NCI-H526 (cell line): Measurements from ENCODE around the gene METTL25.

Experiments
- DNase-seq, 2 experiments: peaks; one replicate each; lab custom pipeline; 2025; lab: John Stamatoyannopoulos, UW

The METTL25 gene

GRCh38 chr12:82407481-82407880 is 49.2 kb downstream of the METTL25 start:
- no peak for DNase-seq

- no peak for DNase-seq
Observed at GRCh38 chr12:82408844-82409243, 50.5 kb downstream of the METTL25 start.

- no peak for DNase-seq
Observed at GRCh38 chr12:82411546-82412230, 53.4 kb downstream of the METTL25 start.

DNA sequence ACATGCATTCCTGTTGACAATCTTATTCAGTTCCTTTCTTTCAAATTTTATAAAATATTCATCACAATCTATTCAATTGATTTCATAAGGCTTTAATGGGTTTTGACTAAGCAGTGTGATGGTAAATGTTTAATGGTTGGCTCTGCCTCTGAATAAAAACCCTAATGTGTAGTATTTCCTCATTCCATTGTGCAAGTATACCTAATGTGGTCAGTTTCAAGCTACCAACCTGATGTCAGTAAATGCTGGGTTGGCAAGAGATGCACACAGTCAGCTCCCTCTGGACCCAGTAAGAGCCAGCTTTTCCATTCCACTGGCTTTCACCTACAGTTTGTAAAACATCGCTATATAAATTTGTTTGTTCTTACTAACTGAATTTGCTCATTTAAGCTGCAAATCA is 53.9 kb downstream of the METTL25 start:
- no peak for DNase-seq

DNA sequence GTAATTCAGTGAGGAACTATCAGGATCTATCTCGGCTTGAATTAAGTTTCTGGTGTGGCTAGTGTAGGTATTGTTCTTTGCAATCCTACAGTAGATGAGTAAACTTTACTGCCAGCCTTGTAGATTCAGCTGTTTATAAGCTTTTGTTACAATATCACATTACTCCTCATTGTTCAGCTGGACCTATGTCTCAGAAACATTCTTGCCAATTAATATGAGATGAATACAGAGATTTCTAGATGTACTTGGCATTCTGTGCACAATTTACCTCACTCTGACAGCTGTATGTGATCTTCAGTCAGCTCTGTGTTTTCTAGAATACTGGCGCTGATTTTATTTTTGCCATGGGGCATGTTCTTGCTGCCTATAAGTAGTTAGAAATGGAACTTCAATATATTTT is 55.7 kb downstream of the METTL25 start:
- no peak for DNase-seq

- no peak for DNase-seq
Observed at GRCh38 chr12:82414926-82415325, 56.6 kb downstream of the METTL25 start.

GRCh38 chr12:82415402-82415801 is 57.1 kb downstream of the METTL25 start:
- DNase-seq: no peak

GRCh38 chr12:82425241-82425640 is 66.9 kb downstream of the METTL25 start:
- no peak for DNase-seq

- no peak for DNase-seq
Observed at GRCh38 chr12:82426081-82426480, 67.8 kb downstream of the METTL25 start.

DNA sequence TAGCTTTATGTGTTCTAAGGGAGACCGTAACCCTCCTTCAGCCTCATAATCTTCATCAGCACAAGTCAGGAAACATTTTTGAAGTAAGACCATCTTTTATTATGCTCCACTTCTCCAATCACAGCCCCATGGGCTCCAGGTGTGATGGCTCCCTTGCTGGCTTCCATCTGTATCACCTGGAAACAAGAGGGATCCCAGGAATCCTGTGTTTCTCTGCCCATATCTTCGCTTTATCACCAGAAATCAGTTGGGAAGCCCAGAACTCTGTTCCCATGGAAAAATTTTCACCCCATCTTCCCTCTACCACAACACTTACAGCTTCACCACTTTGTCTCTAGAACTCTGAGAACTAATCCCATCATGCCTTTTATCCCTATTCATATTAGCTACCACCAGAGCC is 68.3 kb downstream of the METTL25 start:
- no peak for DNase-seq

GRCh38 chr12:82430541-82431145 is 72.3 kb downstream of the METTL25 start:
- no peak for DNase-seq

- DNase-seq: no peak
Observed at GRCh38 chr12:82434392-82434911, 76.1 kb downstream of the METTL25 start.

DNA sequence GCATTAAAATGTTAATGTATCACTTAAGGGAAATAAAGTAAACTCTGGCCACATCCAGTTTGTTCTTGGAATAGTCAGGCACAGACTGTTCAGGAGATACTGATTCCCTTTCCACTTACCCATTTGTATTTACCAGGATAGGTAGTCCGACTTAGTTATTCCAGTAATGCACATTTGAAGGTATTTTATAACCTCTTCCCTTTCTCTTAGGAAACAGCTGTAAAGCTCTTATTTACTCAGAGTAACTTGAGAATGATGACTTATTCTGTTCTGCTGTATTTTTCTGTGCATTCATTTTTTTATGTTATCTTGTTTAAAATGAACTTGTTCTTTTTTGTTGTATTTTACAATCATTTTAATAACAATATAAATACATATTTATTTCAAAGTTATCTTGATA is 78.0 kb downstream of the METTL25 start:
- DNase-seq: no peak

GRCh38 chr12:82437744-82438143 is 79.4 kb downstream of the METTL25 start:
- no peak for DNase-seq

- no peak for DNase-seq
Observed at GRCh38 chr12:82438356-82438755, 80.0 kb downstream of the METTL25 start.

- DNase-seq: no peak
Observed at GRCh38 chr12:82440885-82441284, 82.6 kb downstream of the METTL25 start.

- no peak for DNase-seq
Observed at GRCh38 chr12:82448911-82449578, 90.7 kb downstream of the METTL25 start.

GRCh38 chr12:82456633-82457032 is 98.3 kb downstream of the METTL25 start:
- no peak for DNase-seq

DNA sequence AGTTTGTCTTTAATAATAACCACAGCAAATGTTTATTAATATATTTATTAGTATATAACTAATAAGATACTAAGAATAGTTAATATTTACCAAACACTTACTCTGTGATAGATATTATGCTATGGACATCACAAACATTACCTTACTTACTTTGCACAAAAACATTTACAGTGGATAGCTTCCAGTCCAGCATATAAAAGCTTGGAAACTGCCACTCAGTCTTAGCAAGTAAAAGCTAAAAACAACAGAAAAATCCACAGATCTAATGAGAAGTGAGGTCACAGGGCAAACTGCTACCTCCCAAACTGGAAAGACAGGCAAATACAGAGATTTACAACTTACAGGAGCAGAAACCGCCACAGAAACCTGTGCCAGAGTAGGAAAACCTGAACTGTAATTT is 99.8 kb downstream of the METTL25 start:
- no peak for DNase-seq

DNA sequence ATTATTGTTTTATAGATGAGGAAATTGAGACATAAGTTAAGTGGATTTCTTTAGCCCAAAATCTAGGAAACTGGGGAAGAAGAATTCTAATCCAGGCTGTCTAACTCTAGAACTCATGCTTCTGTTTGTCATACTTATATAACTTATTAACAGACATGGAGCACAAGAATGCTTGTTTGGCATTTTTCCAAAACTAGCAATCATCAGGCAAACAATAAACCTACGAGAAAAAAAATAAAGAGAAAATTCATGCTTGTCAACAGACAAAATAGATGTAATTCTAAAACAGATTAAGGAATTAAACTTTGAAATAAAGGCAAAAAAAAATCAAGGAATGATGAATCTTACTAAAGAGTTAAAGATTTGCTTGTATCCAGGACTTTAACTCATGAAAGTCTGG is 103.1 kb downstream of the METTL25 start:
- DNase-seq: no peak

GRCh38 chr12:82461836-82462235 is 103.5 kb downstream of the METTL25 start:
- DNase-seq: no peak

GRCh38 chr12:82468563-82468962 is 110.2 kb downstream of the METTL25 start:
- no peak for DNase-seq

DNA sequence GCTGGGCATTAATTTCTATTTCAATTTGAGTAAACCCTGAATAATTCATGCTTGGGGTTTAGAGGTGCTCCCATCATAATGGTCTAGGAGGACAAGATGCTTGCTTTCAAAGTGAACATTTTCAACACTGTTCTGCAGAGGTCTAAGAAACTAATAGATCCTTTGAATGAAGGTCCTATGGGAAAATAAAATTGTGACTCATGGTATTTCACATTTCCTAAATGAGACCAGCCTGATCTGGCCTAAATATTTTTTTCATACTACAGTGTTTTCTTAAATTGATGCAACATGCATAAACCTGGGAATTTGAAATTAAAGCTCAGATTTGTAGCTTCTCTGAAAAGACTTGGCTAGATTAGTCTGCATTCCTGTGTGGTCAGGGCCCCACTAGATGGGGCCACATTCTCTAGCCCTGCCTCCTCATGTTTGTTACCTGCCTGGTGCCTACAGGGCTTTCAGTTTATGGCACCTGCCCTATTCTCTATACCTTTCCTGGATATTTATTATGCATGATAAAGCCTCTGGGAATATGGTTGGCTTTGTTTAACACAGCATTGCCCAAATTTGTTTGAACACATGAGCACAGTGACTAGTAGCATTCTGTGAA is 112.7 kb downstream of the METTL25 start:
- DNase-seq: no peak
